A549 (cell line): ENCODE measurements around the gene PDE6D.

Experiments used
- CHD2 ChIP-seq: fragments of 150-350 bp; IDR thresholded peaks from 2 replicates; pipeline ENCODE4 v1.6.1; 2014; ENCODE audit warnings: low read length; ENCODE audit not compliant: partially characterized antibody
- ELK1 ChIP-seq: fragments of 150-350 bp; IDR thresholded peaks from 2 replicates; pipeline ENCODE4 v1.6.1; 2014; ENCODE audit warnings: low read depth, mild to moderate bottlenecking, low read length
- EP300 ChIP-seq, 2 experiments: fragments of >200 bp; sonication (Bioruptor Twin); formaldehyde crosslinking; IDR thresholded peaks; 2 replicates in 1 of 2; 3 replicates in 1 of 2; pipeline ENCODE4 v1.6.1; 2016 to 2017
- MAFK ChIP-seq: fragments of 450-650 bp; IDR thresholded peaks from 2 replicates; pipeline ENCODE4 v1.6.1; 2014; ENCODE audit not compliant: partially characterized antibody
- NFE2L2 ChIP-seq: fragments of 150-350 bp; conservative IDR thresholded peaks from 2 replicates; pipeline ENCODE4 v1.6.1; 2014; ENCODE audit warnings: low read length
- ZSCAN20 ChIP-seq: fragments of 250-450 bp; sonication (Bioruptor Pico); IDR thresholded peaks from 2 replicates; pipeline ENCODE4 v1.8.0; 2022; ENCODE audit warnings: mild to moderate bottlenecking, moderate library complexity
- TF ChIP-seq, protein P1 (sequence below): fragments of >200 bp; sonication (Bioruptor Twin); formaldehyde crosslinking; IDR thresholded peaks from 3 replicates; pipeline ENCODE4 v1.5.1; 2016

GRCh38 chr2:231708773-231709635 lies 72.1 kb downstream of the PDE6D start:
- TF ChIP-seq ZSCAN20 (CRISPR knock-in tag) (no peak), EP300 (IDR thresholded peaks at IDR 0.05) (no peak), MAFK (no peak), ELK1 (no peak), CHD2 (no peak), NFE2L2 (no peak)
- TF ChIP-seq, protein P1, sequence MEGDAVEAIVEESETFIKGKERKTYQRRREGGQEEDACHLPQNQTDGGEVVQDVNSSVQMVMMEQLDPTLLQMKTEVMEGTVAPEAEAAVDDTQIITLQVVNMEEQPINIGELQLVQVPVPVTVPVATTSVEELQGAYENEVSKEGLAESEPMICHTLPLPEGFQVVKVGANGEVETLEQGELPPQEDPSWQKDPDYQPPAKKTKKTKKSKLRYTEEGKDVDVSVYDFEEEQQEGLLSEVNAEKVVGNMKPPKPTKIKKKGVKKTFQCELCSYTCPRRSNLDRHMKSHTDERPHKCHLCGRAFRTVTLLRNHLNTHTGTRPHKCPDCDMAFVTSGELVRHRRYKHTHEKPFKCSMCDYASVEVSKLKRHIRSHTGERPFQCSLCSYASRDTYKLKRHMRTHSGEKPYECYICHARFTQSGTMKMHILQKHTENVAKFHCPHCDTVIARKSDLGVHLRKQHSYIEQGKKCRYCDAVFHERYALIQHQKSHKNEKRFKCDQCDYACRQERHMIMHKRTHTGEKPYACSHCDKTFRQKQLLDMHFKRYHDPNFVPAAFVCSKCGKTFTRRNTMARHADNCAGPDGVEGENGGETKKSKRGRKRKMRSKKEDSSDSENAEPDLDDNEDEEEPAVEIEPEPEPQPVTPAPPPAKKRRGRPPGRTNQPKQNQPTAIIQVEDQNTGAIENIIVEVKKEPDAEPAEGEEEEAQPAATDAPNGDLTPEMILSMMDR = 0 out of 3 replicates have a peak, but pooled peaks have one; percentile 16
